Measurements from ENCODE around the gene NSRP1. TPM values are rescaled to one million over a fixed set of nuclear protein-coding genes. Genes with fewer than 3 reads are reported as not detected.

The NSRP1 gene
- total and polyA plus RNA-seq, 4 donors, result 7.0 to 25.7 (median 9.9) TPM

DNA sequence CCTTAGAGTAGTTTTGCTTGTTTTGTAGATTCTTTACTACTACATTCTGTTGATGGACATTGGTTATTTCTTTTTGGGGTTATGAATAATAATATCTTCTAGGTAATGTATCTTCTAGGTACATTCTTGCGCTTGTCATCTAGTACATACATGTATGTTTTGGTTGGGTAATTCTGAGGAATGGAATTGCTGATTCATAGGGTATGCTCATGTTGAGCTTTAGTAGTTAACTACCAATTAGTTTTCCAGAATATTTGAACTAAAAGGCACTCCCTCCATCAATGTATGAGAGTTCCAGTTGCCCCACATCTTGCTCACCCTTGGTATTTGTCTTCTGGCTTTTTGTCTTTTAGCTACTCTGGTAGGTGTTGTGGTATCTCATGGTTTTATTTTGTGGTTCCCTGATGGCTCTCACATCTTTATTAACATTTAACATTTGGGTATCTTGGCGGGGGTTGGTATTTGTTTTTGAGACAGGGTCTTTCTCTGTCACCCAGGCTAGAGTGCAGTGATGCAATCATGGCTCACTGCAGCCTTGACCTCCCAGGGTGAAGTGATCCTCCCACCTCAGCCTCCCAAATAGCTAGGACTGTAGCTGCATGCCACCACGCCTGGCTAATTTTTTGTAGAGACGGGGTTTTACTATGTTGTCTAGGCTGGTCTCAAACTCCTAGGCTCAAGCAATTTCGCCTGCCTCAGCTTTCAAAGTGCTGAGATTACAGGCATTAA is 71.8 kb downstream of the NSRP1 start:
- Histone ChIP-seq H3K9ac (ENCODE audit: low read depth in 1 of 2, low read length in 2 of 2) (no peak overlapping the region), H3K27me3 (ENCODE audit: control insufficient read depth in 4 of 4, insufficient read depth in 4 of 4, low read length in 3 of 4) (no peaks in the 10 kb centered on the region), H3K4me1 (ENCODE audit: control insufficient read depth in 4 of 4, insufficient read depth in 4 of 4, low read length in 3 of 4) (no peaks in the 10 kb centered on the region), H3K9me3 (ENCODE audit: control insufficient read depth in 4 of 4, low read length in 3 of 4) (no peaks in the 10 kb centered on the region), H3K36me3 (ENCODE audit: control insufficient read depth in 4 of 4, insufficient read depth in 3 of 4, low read depth in 1 of 4, low read length in 3 of 4) (peaks cover 2 to 22% (median 19%) of the 10 kb centered on the region in 4 donors), H3K4me3 (ENCODE audit: low read depth in 1 of 3, low read length in 3 of 3) (no peak overlapping the region), H3K27ac (ENCODE audit: low read depth in 1 of 2, low read length in 2 of 2) (no peak overlapping the region)
- DNase-seq (ENCODE audit: low spot score), result no peak
- WGBS, result 97% methylated on average over 5 of the region's 5 CpGs
- no peak for TF ChIP-seq GABPA (IDR thresholded peaks at IDR 0.05 in 1 of 2, conservative IDR thresholded peaks at IDR 0.05 in 1 of 2)
- no peak for TF ChIP-seq RXRA (IDR thresholded peaks at IDR 0.05)
- no peak for TF ChIP-seq JUND (IDR thresholded peaks at IDR 0.05)
- no peak for TF ChIP-seq EGR1 (IDR thresholded peaks at IDR 0.05; ENCODE audit: low read depth in 2 of 2)
- TF ChIP-seq NR2F2 (IDR thresholded peaks at IDR 0.05), result no peak
- TF ChIP-seq, protein P1, sequence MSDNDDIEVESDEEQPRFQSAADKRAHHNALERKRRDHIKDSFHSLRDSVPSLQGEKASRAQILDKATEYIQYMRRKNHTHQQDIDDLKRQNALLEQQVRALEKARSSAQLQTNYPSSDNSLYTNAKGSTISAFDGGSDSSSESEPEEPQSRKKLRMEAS (IDR thresholded peaks at IDR 0.05), result no peak
- no peak for TF ChIP-seq FOXA2 (IDR thresholded peaks at IDR 0.05)
- no peak for TF ChIP-seq HNF4A (conservative IDR thresholded peaks at IDR 0.05)
- TF ChIP-seq, protein P2, sequence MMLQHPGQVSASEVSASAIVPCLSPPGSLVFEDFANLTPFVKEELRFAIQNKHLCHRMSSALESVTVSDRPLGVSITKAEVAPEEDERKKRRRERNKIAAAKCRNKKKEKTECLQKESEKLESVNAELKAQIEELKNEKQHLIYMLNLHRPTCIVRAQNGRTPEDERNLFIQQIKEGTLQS (IDR thresholded peaks at IDR 0.05), result no peak
- TF ChIP-seq SP1 (IDR thresholded peaks at IDR 0.05), result no peak
- TF ChIP-seq, protein P3, sequence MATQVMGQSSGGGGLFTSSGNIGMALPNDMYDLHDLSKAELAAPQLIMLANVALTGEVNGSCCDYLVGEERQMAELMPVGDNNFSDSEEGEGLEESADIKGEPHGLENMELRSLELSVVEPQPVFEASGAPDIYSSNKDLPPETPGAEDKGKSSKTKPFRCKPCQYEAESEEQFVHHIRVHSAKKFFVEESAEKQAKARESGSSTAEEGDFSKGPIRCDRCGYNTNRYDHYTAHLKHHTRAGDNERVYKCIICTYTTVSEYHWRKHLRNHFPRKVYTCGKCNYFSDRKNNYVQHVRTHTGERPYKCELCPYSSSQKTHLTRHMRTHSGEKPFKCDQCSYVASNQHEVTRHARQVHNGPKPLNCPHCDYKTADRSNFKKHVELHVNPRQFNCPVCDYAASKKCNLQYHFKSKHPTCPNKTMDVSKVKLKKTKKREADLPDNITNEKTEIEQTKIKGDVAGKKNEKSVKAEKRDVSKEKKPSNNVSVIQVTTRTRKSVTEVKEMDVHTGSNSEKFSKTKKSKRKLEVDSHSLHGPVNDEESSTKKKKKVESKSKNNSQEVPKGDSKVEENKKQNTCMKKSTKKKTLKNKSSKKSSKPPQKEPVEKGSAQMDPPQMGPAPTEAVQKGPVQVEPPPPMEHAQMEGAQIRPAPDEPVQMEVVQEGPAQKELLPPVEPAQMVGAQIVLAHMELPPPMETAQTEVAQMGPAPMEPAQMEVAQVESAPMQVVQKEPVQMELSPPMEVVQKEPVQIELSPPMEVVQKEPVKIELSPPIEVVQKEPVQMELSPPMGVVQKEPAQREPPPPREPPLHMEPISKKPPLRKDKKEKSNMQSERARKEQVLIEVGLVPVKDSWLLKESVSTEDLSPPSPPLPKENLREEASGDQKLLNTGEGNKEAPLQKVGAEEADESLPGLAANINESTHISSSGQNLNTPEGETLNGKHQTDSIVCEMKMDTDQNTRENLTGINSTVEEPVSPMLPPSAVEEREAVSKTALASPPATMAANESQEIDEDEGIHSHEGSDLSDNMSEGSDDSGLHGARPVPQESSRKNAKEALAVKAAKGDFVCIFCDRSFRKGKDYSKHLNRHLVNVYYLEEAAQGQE (IDR thresholded peaks at IDR 0.05), result no peak
- TF ChIP-seq, protein P4, sequence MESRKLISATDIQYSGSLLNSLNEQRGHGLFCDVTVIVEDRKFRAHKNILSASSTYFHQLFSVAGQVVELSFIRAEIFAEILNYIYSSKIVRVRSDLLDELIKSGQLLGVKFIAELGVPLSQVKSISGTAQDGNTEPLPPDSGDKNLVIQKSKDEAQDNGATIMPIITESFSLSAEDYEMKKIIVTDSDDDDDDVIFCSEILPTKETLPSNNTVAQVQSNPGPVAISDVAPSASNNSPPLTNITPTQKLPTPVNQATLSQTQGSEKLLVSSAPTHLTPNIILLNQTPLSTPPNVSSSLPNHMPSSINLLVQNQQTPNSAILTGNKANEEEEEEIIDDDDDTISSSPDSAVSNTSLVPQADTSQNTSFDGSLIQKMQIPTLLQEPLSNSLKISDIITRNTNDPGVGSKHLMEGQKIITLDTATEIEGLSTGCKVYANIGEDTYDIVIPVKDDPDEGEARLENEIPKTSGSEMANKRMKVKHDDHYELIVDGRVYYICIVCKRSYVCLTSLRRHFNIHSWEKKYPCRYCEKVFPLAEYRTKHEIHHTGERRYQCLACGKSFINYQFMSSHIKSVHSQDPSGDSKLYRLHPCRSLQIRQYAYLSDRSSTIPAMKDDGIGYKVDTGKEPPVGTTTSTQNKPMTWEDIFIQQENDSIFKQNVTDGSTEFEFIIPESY (IDR thresholded peaks at IDR 0.05), result no peak
- no peak for TF ChIP-seq RAD21 (IDR thresholded peaks at IDR 0.05)

DNA sequence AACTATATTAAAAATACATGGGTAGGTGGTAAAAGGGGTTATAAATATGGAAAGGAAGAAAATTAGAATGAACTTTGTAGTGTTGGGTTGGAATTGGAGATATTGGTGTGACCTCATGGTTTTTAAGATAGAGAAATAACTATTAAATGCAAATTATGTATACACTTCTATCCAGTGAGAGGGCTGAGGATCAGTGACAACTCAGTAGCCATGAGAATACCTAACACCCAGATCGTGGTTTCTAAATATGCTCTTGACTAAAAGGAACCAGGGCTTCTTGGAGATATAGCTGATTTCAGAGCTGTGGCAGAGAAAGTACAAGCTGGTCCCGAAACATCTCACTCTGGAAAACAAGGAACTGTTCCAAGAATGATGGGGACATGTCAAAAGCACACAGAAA is 74.5 kb downstream of the NSRP1 start:
- no peak overlapping the region for H3K27ac ChIP-seq (ENCODE audit: low read depth in 1 of 2, low read length in 2 of 2)
- no peaks in the 10 kb centered on the region for H3K4me1 ChIP-seq (ENCODE audit: control insufficient read depth in 4 of 4, insufficient read depth in 4 of 4, low read length in 3 of 4)
- H3K9ac ChIP-seq (ENCODE audit: low read depth in 1 of 2, low read length in 2 of 2), result no peak overlapping the region
- WGBS, result 76% methylated on average over 2 of the region's 2 CpGs
- TF ChIP-seq EGR1 (IDR thresholded peaks at IDR 0.05; ENCODE audit: low read depth in 2 of 2) (no peak), FOXA1 (IDR thresholded peaks at IDR 0.05) (no peak), HNF4G (IDR thresholded peaks at IDR 0.05) (no peak), NR2F2 (IDR thresholded peaks at IDR 0.05) (no peak), TAF1 (conservative IDR thresholded peaks at IDR 0.05) (no peak), SP1 (IDR thresholded peaks at IDR 0.05) (no peak), FOXA2 (IDR thresholded peaks at IDR 0.05) (no peak)
- TF ChIP-seq, protein P4 (IDR thresholded peaks at IDR 0.05), result no peak
- H3K4me3 ChIP-seq (ENCODE audit: low read depth in 1 of 3, low read length in 3 of 3), result no peak overlapping the region
- DNase-seq (ENCODE audit: low spot score), result no peak
- H3K27me3 ChIP-seq (ENCODE audit: control insufficient read depth in 4 of 4, insufficient read depth in 4 of 4, low read length in 3 of 4), result no peaks in the 10 kb centered on the region
- H3K9me3 ChIP-seq (ENCODE audit: control insufficient read depth in 4 of 4, low read length in 3 of 4), result no peaks in the 10 kb centered on the region
- peaks cover 0 to 2% (median 0%) of the 10 kb centered on the region in 4 donors for H3K36me3 ChIP-seq (ENCODE audit: control insufficient read depth in 4 of 4, insufficient read depth in 3 of 4, low read depth in 1 of 4, low read length in 3 of 4)
